ENCODE measurements around the gene MAP4K5. TPM values are rescaled to one million over a fixed set of nuclear protein-coding genes. Genes with fewer than 3 reads are reported as not detected.
A peak's percentile ranks its signal among the peaks of the same experiment; 100 is the strongest.
"Not testable (repeated sequence)": the region's sequence is repeated elsewhere in the genome, so short reads cannot be mapped to it uniquely, and the experiment has no call there.

MAP4K5 gene
- total RNA-seq = 19.1 TPM
- long read RNA-seq, partial matches to known transcripts = 4 of 14 reads
- long read RNA-seq, other reads (novel, unspliced or antisense) = 9 of 14 reads

GRCh38 chr14:50532502-50533240, at the start of gene MAP4K5:
MAP4K5 (minus strand) TSS chr14:50532569; CDS start chr14:50532049, 520 bp downstream.
- intact Hi-C loops (cut with DNase I) = loop anchor here (1.0 kb wide), 2 partner anchors 190 to 212 kb away; no protein-coding TSS in a partner anchor
- peak; percentile 95 for DNase-seq (ENCODE audit: low spot score)

- intact Hi-C loops (cut with DNase I) = no loop called here
- DNase-seq (ENCODE audit: low spot score) = no peak
These were observed 46.1 kb upstream of the MAP4K5 start for GRCh38 chr14:50578433-50578832.

GRCh38 chr14:50577982-50578381, 45.6 kb upstream of the MAP4K5 start:
- DNase-seq (ENCODE audit: low spot score) = no peak

DNA sequence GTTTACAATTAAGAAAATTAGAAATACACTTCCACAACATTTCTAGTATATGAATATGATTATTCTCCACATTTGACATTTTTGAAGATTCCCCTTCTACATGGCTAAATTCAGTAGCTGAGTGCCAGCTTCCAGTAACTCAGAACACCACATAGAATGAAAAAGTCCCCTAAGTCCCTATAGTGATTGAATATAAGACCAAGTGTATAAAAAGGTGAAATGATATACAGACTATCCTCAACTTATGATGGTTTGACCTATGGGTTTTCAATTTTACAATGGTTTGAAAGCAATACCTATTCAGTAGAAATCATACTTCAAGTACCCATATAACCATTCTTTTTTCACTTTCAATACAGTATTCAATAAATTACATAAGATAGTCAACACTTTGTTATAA, 43.4 kb upstream of the MAP4K5 start:
- intact Hi-C loops (cut with DNase I) = no loop called here
- DNase-seq (ENCODE audit: low spot score) = no peak

More at GRCh38 chr14:50577982-50578381, 45.6 kb upstream of the MAP4K5 start:
- intact Hi-C loops (cut with DNase I) = no loop called here

- intact Hi-C loops (cut with DNase I) = no loop called here
These were observed 41.5 kb upstream of the MAP4K5 start for GRCh38 chr14:50573862-50574261.

GRCh38 chr14:50569714-50570274, 37.4 kb upstream of the MAP4K5 start:
- no peak for DNase-seq (ENCODE audit: low spot score)
- intact Hi-C loops (cut with DNase I) = no loop called here

More at GRCh38 chr14:50573862-50574261, 41.5 kb upstream of the MAP4K5 start:
- DNase-seq (ENCODE audit: low spot score) = no peak

DNA sequence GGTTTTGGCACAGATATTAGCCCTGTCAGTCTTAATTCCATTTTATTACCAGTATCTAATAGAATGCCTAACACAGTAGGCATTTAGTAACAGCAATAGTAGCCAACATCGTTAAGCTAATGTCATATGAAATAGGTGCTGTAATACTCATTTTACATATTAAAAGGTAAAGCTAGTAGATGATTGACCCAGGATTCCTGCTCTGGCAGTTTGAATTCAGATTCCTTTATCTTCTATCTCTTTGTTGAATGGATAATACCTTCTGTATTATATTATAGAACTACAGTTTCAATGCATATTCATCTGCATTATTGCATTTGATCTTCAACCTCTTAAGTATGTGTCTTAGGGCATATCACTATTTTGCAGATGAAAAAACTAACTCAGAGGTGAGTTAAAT, 30.5 kb upstream of the MAP4K5 start:
- no peak for DNase-seq (ENCODE audit: low spot score)
- intact Hi-C loops (cut with DNase I) = no loop called here

GRCh38 chr14:50560931-50561285, 28.5 kb upstream of the MAP4K5 start:
- DNase-seq (ENCODE audit: low spot score) = peak; percentile 88
- intact Hi-C loops (cut with DNase I) = no loop called here

GRCh38 chr14:50559990-50560930, 27.9 kb upstream of the MAP4K5 start, which contains the start of gene ATL1:
ATL1 (plus strand) TSS chr14:50560145; CDS start chr14:50560266, 121 bp downstream.
- DNase-seq (ENCODE audit: low spot score) = peak; percentile 85
- intact Hi-C loops (cut with DNase I) = no loop called here

GRCh38 chr14:50552796-50553195, 20.4 kb upstream of the MAP4K5 start:
- DNase-seq (ENCODE audit: low spot score); intact Hi-C loops (cut with DNase I): not testable (repeated sequence)

GRCh38 chr14:50551877-50552276, 19.5 kb upstream of the MAP4K5 start:
- DNase-seq (ENCODE audit: low spot score) = no peak
- intact Hi-C loops (cut with DNase I) = no loop called here

DNA sequence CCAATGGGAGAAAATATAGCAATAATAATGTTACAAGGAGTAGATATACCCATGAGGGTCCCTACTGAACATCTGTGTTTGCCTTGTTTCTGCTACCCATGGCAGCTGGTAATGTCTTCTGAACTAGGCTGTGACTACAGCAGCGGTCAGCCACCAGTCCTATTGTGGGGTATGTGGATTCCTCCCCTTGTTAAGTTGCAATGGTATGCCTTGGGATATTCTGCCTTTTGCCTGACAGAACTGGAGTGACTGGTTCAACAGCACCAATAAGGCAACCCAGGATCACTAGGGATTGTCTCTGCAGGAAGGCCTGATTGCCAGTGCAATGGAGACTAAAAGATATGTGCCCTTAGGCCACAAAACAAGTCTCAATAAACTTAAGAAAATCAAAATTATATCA, 17.9 kb upstream of the MAP4K5 start:
- no peak for DNase-seq (ENCODE audit: low spot score)
- intact Hi-C loops (cut with DNase I) = no loop called here

- intact Hi-C loops (cut with DNase I) = no loop called here
- no peak for DNase-seq (ENCODE audit: low spot score)
These were observed 13.2 kb upstream of the MAP4K5 start for GRCh38 chr14:50545618-50546017.

DNA sequence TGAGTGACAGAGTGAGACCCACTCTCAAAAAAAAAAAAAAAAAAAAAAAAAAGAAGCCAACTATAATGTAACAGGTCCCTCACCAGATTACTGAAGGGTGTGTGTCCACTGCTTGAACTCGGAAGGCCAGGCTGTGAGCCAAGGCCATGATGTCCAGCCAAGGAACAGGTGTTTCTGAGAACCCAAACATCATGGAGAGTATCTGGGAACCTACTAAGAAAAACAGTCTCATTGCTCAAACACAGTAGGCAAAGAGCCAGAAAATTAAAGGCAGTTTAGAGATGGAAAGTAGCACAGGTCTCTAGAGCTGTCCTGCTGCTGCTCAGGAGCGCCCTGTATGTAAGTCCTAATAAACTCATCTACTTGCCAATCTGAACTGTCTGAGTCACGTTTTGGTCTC, 12.5 kb upstream of the MAP4K5 start:
- no peak for DNase-seq (ENCODE audit: low spot score)
- intact Hi-C loops (cut with DNase I) = no loop called here

DNA sequence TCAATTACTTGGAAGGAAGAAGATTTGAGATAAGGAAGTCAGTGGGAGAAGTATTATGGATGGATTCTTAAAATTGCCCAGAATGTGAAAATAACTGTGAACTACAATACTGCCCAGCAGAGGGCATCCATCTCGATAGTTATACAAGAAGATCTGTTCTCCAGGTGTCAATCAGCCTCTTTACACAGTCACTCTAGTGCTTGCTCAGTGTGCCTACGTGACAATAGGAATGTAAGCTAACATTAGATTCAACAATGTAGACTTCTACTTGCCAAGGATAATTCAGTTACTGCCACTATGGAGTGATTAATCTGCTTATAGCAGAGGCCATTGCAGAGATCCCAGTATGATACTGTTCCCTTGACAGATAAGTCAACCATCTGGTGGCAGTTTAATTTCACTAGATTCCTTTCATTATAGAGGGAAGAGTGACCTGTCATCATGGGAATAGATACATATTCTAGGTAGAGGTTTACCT, 10.6 kb upstream of the MAP4K5 start:
- DNase-seq (ENCODE audit: low spot score) = no peak
- intact Hi-C loops (cut with DNase I) = no loop called here

DNA sequence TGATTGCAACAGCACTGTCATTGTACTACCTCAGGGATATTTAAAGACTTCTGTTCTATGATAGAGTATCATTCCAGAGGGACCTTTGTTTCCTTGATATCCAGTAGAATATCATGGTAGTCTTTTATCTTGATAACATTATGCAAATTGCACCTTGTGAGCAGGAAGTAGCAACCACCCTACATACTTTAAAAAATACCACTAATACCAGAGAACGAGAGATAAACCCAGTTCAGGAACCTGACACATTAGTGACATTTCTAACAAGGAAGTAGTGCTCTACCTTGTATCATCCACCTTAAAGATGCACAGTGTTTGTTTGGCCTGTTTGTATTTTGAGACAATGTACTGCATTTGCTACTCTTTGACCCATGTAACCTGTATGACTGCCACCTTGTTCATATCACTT, 8.8 kb upstream of the MAP4K5 start:
- intact Hi-C loops (cut with DNase I) = no loop called here
- DNase-seq (ENCODE audit: low spot score) = no peak

- no peak for DNase-seq (ENCODE audit: low spot score)
- intact Hi-C loops (cut with DNase I) = no loop called here
These were observed 6.7 kb upstream of the MAP4K5 start for GRCh38 chr14:50539051-50539450.

- intact Hi-C loops (cut with DNase I); DNase-seq (ENCODE audit: low spot score): not testable (repeated sequence)
These were observed 5.7 kb upstream of the MAP4K5 start for GRCh38 chr14:50538034-50538433.

GRCh38 chr14:50534997-50535396, 2.6 kb upstream of the MAP4K5 start:
- intact Hi-C loops (cut with DNase I) = no loop called here
- DNase-seq (ENCODE audit: low spot score) = no peak

DNA sequence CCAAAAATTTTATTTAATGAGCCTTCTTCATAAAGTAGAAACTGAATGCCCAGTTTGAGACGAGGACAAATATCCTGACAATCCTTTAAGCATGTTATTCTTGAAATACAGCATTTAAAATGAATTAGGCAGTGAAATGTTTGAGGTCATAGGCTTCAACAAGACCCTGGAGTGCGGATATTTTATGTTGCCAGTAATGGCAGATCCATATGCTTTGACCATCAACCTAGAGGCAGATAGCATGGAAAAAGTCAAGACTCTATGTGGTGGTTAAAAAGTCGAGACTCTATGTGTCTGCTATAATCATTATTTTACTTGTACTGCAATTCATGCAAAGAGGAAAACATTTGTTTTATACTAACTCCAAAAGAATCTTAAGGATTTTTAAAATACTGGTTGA, 2.0 kb upstream of the MAP4K5 start:
- intact Hi-C loops (cut with DNase I) = no loop called here
- no peak for DNase-seq (ENCODE audit: low spot score)

All from cardiac septum (tissue), 1 donor.